GM11168 (cell line): Measurements from ENCODE around the gene ENPP7.

ENCODE experiments used
- in situ Hi-C: fragments of 300-500 bp; cut with MboI; formaldehyde crosslinking; loops from one replicate; pipeline ENCODE4 v1.12.0; 2022; ENCODE audit warnings: low sequenced_read_pairs; ENCODE audit not compliant: unreplicated experiment

Gene ENPP7

GRCh38 chr17:79730769-79731483 is at the start of gene ENPP7:
Gene ENPP7, plus strand, starts transcription at chr17:79730943. Its CDS starts 197 bp downstream, at chr17:79731140.
- in situ Hi-C loops: no loop called here

GRCh38 chr17:79681101-79681621 is 49.6 kb upstream of the ENPP7 start:
- in situ Hi-C loops: no loop called here

- in situ Hi-C loops: no loop called here
Observed at GRCh38 chr17:79681628-79682261, 49.0 kb upstream of the ENPP7 start.

GRCh38 chr17:79683365-79683764 is 47.4 kb upstream of the ENPP7 start:
- in situ Hi-C loops: no loop called here

- in situ Hi-C loops: no loop called here
Observed at GRCh38 chr17:79684132-79684985, 46.4 kb upstream of the ENPP7 start.

GRCh38 chr17:79685121-79685520 is 45.6 kb upstream of the ENPP7 start:
- in situ Hi-C loops: no loop called here

- in situ Hi-C loops: no loop called here
Observed at GRCh38 chr17:79686476-79686875, 44.3 kb upstream of the ENPP7 start.

GRCh38 chr17:79690466-79690865 is 40.3 kb upstream of the ENPP7 start:
- in situ Hi-C loops: no loop called here

GRCh38 chr17:79690988-79691836 is 39.5 kb upstream of the ENPP7 start:
- in situ Hi-C loops: no loop called here

GRCh38 chr17:79691931-79692330 is 38.8 kb upstream of the ENPP7 start:
- in situ Hi-C loops: no loop called here

- in situ Hi-C loops: no loop called here
Observed at GRCh38 chr17:79693419-79693818, 37.3 kb upstream of the ENPP7 start.

GRCh38 chr17:79695293-79695790 is 35.4 kb upstream of the ENPP7 start:
- in situ Hi-C loops: no loop called here

- in situ Hi-C loops: no loop called here
Observed at GRCh38 chr17:79695797-79696609, 34.7 kb upstream of the ENPP7 start.

- in situ Hi-C loops: no loop called here
Observed at GRCh38 chr17:79696610-79696982, 34.1 kb upstream of the ENPP7 start.

- in situ Hi-C loops: no loop called here
Observed at GRCh38 chr17:79698146-79698846, 32.4 kb upstream of the ENPP7 start.

GRCh38 chr17:79699386-79700036 is 31.2 kb upstream of the ENPP7 start:
- in situ Hi-C loops: no loop called here

- in situ Hi-C loops: no loop called here
Observed at GRCh38 chr17:79700592-79700991, 30.2 kb upstream of the ENPP7 start.

GRCh38 chr17:79702034-79702433 is 28.7 kb upstream of the ENPP7 start:
- in situ Hi-C loops: no loop called here
